SK-N-MC (cell line): ENCODE measurements around the gene PLXNA2.

ENCODE experiments used
- DNase-seq: peaks from one replicate; pipeline ENCODE4 v3.0.0-alpha.2; 2011; ENCODE audit warnings: low read depth, low spot score
- H3K27ac ChIP-seq: fragments of 200-600 bp; sonication (generic); 2 replicates; pipeline ENCODE4 v1.5.1; 2016; ENCODE audit warnings: mixed run types
- H3K36me3 ChIP-seq: fragments of 200-600 bp; sonication (generic); 2 replicates; pipeline ENCODE4 v1.6.1; 2017; ENCODE audit warnings: antibody characterized with exemption, low read length, mixed read lengths; ENCODE audit not compliant: insufficient read depth
- H3K4me3 ChIP-seq: fragments of 200-600 bp; sonication (generic); 2 replicates; pipeline ENCODE4 v1.5.1; 2016
- H3K9ac ChIP-seq: fragments of 200-600 bp; sonication (generic); 2 replicates; pipeline ENCODE4 v1.8.0; 2017; ENCODE audit warnings: mixed run types, mixed read lengths; ENCODE audit not compliant: insufficient read length
- H3K9me3 ChIP-seq: fragments of 200-600 bp; sonication (generic); 2 replicates; pipeline ENCODE4 v1.6.1; 2017; ENCODE audit warnings: low read depth, mild to moderate bottlenecking, antibody characterized with exemption, low read length, moderate library complexity, mixed read lengths
- EZH2 ChIP-seq: fragments of 200-600 bp; sonication (generic); IDR thresholded peaks from one replicate; pipeline ENCODE4 v1.6.1; 2017; ENCODE audit warnings: antibody characterized with exemption
- FOXP2 ChIP-seq: optimal IDR thresholded peaks from 2 replicates; pipeline ENCODE3; 2011; ENCODE audit warnings: mild to moderate bottlenecking, moderate library complexity; ENCODE audit not compliant: insufficient read depth; ENCODE audit errors: extremely low read length, control extremely low read depth
- POLR2AphosphoS5 ChIP-seq: IDR thresholded peaks from 2 replicates; pipeline ENCODE4 v1.6.1; 2012; ENCODE audit warnings: mild to moderate bottlenecking, low read depth, low read length, borderline replicate concordance

The PLXNA2 gene

DNA sequence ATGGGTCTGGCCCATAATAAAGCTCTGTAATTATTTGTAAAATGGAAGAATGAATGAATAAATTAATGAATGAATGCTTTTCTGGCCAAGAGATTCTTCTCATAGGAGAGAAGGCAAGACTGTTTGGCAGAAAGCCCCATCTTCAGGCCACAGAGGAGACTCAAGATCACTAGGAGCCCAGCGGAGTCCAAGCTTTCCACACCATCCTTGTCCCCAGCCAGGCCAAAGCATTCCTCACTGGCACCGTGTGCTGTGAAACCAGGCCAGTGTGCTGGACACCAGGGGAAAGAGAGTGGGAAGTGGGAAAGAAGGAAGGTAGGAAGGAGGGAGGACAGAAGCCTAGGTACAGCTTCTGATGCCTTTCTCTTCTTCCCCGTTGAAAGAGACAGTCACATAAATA is 86.4 kb downstream of the PLXNA2 start:
- no peak overlapping the region for H3K9ac ChIP-seq
- H3K9me3 ChIP-seq: no peaks in the 10 kb centered on the region
- TF ChIP-seq POLR2AphosphoS5 (no peak), EZH2 (no peak), FOXP2 (no peak)
- DNase-seq: no peak
- no peaks in the 10 kb centered on the region for H3K36me3 ChIP-seq
- H3K4me3 ChIP-seq: no peak overlapping the region
- H3K27ac ChIP-seq: no peak overlapping the region

- H3K9me3 ChIP-seq: no peaks in the 10 kb centered on the region
- 0 out of 2 replicates have a peak overlapping the region, but pooled peaks have one; percentile 26 for H3K27ac ChIP-seq
- H3K9ac ChIP-seq: no peak overlapping the region
- TF ChIP-seq EZH2 (no peak), FOXP2 (no peak), POLR2AphosphoS5 (no peak)
- no peaks in the 10 kb centered on the region for H3K36me3 ChIP-seq
- no peak overlapping the region for H3K4me3 ChIP-seq
- no peak for DNase-seq
Measured at GRCh38 chr1:208156741-208157140, 87.4 kb downstream of the PLXNA2 start.

DNA sequence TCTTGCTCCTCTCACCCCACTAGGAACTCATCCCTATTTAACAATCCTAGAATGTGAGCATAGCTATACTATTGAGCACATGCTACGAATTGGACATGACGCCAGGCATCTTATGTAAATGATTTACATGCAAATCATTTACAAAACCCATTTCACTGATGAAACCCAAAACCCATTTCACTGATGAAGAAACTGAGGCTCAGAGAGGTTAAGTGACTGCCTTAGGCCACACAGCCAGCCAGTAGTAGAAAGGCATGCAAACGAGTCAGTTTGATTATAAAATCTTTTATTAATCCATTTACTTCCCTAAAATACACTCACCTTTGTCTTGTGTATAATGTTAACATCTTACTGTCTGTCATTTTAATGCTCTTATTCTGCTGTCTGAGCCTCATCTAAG is 87.9 kb downstream of the PLXNA2 start:
- Histone ChIP-seq H3K36me3 (no peaks in the 10 kb centered on the region), H3K4me3 (no peak overlapping the region), H3K9me3 (no peaks in the 10 kb centered on the region), H3K27ac (no peak overlapping the region), H3K9ac (no peak overlapping the region)
- TF ChIP-seq POLR2AphosphoS5 (no peak), EZH2 (no peak), FOXP2 (no peak)
- no peak for DNase-seq

GRCh38 chr1:208154679-208155642 is 89.2 kb downstream of the PLXNA2 start:
- Histone ChIP-seq H3K9ac (no peak overlapping the region), H3K4me3 (no peak overlapping the region), H3K27ac (no peak overlapping the region), H3K36me3 (no peaks in the 10 kb centered on the region), H3K9me3 (no peaks in the 10 kb centered on the region)
- TF ChIP-seq FOXP2: no peak
- TF ChIP-seq POLR2AphosphoS5: no peak
- TF ChIP-seq EZH2: no peak
- no peak for DNase-seq

DNA sequence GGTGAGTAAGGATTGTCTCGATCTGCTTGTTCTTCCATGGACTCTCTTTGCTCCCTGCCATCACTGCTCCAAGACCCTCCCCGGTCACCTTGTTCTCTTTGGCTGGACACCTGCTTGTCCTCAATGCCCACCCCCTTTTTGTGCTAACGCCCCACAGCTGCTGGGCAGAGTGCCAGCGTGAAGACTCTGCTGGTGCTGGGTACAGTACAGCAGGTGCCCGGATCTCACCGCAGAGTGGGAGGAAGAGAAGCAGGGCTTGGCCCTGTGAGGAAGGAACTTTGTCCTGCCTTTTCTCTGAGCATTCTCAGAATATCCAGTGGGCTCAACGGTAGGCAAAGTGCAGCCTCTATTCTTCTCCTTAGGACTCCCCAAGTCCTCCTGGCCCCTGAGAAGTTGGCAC is 90.1 kb downstream of the PLXNA2 start:
- H3K9me3 ChIP-seq: no peaks in the 10 kb centered on the region
- no peak overlapping the region for H3K9ac ChIP-seq
- H3K4me3 ChIP-seq: no peak overlapping the region
- TF ChIP-seq POLR2AphosphoS5 (no peak), FOXP2 (no peak), EZH2 (no peak)
- H3K36me3 ChIP-seq: no peaks in the 10 kb centered on the region
- no peak overlapping the region for H3K27ac ChIP-seq
- DNase-seq: no peak

DNA sequence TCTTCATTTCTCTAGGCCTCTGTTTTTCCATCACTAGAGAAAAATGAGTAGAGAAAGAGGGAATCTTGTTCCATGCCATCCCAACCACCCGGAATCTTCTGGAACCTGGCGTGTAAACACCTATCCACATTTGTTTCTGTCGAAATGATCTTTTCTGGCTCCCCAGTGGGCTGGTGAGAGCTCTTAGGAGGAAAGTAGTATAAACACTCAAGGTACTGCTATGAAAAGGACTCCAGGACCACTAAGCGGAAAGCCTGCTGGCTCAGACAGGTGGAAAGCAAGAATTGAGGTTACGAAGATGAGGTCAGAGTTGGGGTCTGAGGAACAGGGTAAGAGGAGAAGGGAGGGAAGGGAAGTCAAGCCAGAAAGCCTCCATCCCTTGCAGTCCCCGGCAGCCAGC is 90.8 kb downstream of the PLXNA2 start:
- H3K9me3 ChIP-seq: no peaks in the 10 kb centered on the region
- H3K4me3 ChIP-seq: no peak overlapping the region
- TF ChIP-seq FOXP2 (no peak), POLR2AphosphoS5 (no peak), EZH2 (no peak)
- DNase-seq: no peak
- no peaks in the 10 kb centered on the region for H3K36me3 ChIP-seq
- no peak overlapping the region for H3K27ac ChIP-seq
- H3K9ac ChIP-seq: no peak overlapping the region

DNA sequence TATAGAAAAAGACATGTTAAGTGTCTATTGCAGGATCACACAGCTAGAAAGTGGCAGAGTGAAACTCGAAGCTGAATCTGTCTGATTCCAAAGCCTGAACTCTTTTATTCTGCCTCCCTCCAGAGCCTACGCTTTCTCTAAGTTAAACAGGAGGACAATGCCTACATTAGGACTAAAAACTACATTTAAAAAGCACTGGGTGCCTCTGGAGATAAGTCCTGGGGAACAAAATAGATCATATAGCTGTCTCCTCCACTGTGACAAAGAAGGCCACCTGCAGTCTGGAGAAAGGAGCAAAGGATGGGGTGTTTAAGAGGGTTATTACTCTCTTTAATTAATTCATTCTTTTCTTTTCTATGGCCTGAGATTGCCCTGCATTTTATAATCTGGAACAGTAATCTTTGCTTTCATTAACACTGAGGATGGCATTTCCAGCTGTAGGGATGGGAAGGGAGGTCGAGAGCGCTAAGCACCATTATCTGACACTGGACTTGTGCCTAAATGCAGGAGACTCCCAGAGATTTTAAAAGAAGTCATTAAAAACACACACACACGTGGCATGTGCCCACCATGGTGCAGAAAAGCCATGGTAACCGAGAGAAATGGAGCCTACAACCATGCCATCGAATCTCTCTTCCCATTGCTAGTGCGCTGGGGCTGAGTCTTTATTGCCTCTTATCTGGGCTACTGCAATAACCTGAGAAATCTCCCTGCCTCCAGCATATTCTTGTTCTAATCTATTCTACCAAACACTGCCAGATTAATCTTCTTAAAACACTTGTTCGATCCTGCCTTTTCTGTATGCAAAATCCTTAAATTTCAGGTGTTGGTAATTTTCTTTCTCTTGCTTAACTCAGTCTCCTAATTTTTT is 92.2 kb downstream of the PLXNA2 start:
- Histone ChIP-seq H3K9me3 (no peaks in the 10 kb centered on the region), H3K27ac (no peak overlapping the region), H3K36me3 (no peaks in the 10 kb centered on the region), H3K9ac (no peak overlapping the region), H3K4me3 (no peak overlapping the region)
- no peak for TF ChIP-seq FOXP2
- no peak for TF ChIP-seq EZH2
- no peak for TF ChIP-seq POLR2AphosphoS5
- no peak for DNase-seq

- H3K27ac ChIP-seq: no peak overlapping the region
- TF ChIP-seq POLR2AphosphoS5: no peak
- no peak for TF ChIP-seq FOXP2
- no peak for TF ChIP-seq EZH2
- DNase-seq: no peak
- no peaks in the 10 kb centered on the region for H3K36me3 ChIP-seq
- H3K4me3 ChIP-seq: no peak overlapping the region
- no peaks in the 10 kb centered on the region for H3K9me3 ChIP-seq
- H3K9ac ChIP-seq: no peak overlapping the region
Measured at GRCh38 chr1:208150833-208151458, 93.2 kb downstream of the PLXNA2 start.
